PC-3 (cell line): ENCODE data around the gene CD160. TPM values are rescaled to one million over a fixed set of nuclear protein-coding genes. Genes with fewer than 3 reads are reported as not detected.

Experiments
- ATAC-seq: fragments of 200-7000 bp; cut with Tn5 transposase; 2 replicates; pipeline ENCODE4 v1.9.1; 2020; ENCODE audit warnings: mild to moderate bottlenecking, moderate library complexity
- BruUV-seq: library from RNA; stranded (reverse); fragments of 400-500 nt; replicated peaks from 2 replicates; lab custom pipeline; 2021; lab: Mats Ljungman, UMichigan
- CTCF ChIA-PET: fragments of 300-600 bp; sonication (Branson Sonifier 250); formaldehyde crosslinking; loops from one replicate; lab custom pipeline; 2022; ENCODE audit warnings: antibody characterized with exemption; lab: Charles Lee
- POLR2A ChIA-PET: fragments of 300-600 bp; sonication (Branson Sonifier 250); formaldehyde crosslinking; loops from one replicate; lab custom pipeline; 2022; ENCODE audit warnings: antibody characterized with exemption; ENCODE audit not compliant: unreplicated experiment; lab: Charles Lee
- DNase-seq: peaks from one replicate; pipeline ENCODE4 v3.0.0-alpha.2; 2015
- H2AFZ ChIP-seq: fragments of 300-600 bp; sonication (generic); 2 replicates; pipeline ENCODE4 v1.6.0; 2016; ENCODE audit warnings: antibody characterized with exemption, low read length
- H3F3A ChIP-seq: fragments of 300-600 bp; sonication (generic); one replicate; pipeline ENCODE4 v1.6.0; 2017; ENCODE audit warnings: antibody characterized with exemption, low read length, control low read depth, mild to moderate bottlenecking; ENCODE audit not compliant: unreplicated experiment
- H3K27ac ChIP-seq: fragments of 300-600 bp; sonication (generic); 2 replicates; pipeline ENCODE4 v1.5.1; 2016; ENCODE audit warnings: mild to moderate bottlenecking, low read length
- H3K27me3 ChIP-seq: fragments of 300-600 bp; sonication (generic); 2 replicates; pipeline ENCODE4 v1.6.1; 2016; ENCODE audit warnings: low read length, mixed read lengths
- H3K36me3 ChIP-seq: fragments of 300-600 bp; sonication (generic); 2 replicates; pipeline ENCODE4 v1.6.1; 2016; ENCODE audit warnings: low read depth, mixed run types, low read length, mixed read lengths
- H3K4me1 ChIP-seq: fragments of 300-600 bp; sonication (generic); 2 replicates; pipeline ENCODE4 v1.5.1; 2016; ENCODE audit warnings: low read length; ENCODE audit not compliant: insufficient read depth
- H3K4me2 ChIP-seq: fragments of 300-600 bp; sonication (generic); 2 replicates; pipeline ENCODE4 v1.6.0; 2016; ENCODE audit warnings: low read length
- H3K4me3 ChIP-seq: fragments of 300-600 bp; sonication (generic); 2 replicates; pipeline ENCODE4 v1.5.1; 2016; ENCODE audit warnings: mild to moderate bottlenecking, low read length, mixed read lengths
- H3K79me2 ChIP-seq: fragments of 300-600 bp; sonication (generic); 2 replicates; pipeline ENCODE4 v1.6.1; 2017; ENCODE audit warnings: low read length, mixed read lengths
- H3K9ac ChIP-seq: fragments of 300-600 bp; sonication (generic); 2 replicates; pipeline ENCODE4 v1.6.0; 2016; ENCODE audit warnings: mild to moderate bottlenecking, low read length
- H3K9me2 ChIP-seq: fragments of 300-600 bp; sonication (generic); replicated peaks from 2 replicates; pipeline ENCODE4 v1.6.1; 2016; ENCODE audit warnings: mixed run types, low read length, mixed read lengths
- H3K9me3 ChIP-seq: fragments of 300-600 bp; sonication (generic); 2 replicates; pipeline ENCODE4 v1.6.1; 2016; ENCODE audit warnings: low read length, mixed read lengths
- H4K20me1 ChIP-seq: fragments of 300-600 bp; sonication (generic); 2 replicates; pipeline ENCODE4 v1.6.1; 2016; ENCODE audit warnings: low read length, mixed read lengths
- EZH2 ChIP-seq: fragments of 300-600 bp; sonication (generic); IDR thresholded peaks from one replicate; pipeline ENCODE4 v1.6.1; 2017; ENCODE audit warnings: antibody characterized with exemption, mild to moderate bottlenecking, low read length; ENCODE audit not compliant: unreplicated experiment
- EZH2phosphoT487 ChIP-seq: fragments of 300-600 bp; sonication (generic); IDR thresholded peaks from 2 replicates; pipeline ENCODE4 v1.6.1; 2018; ENCODE audit warnings: mild to moderate bottlenecking, antibody characterized with exemption, low read length, borderline replicate concordance
- intact Hi-C: fragments of 100-400 bp; cut with micrococcal nuclease; formaldehyde crosslinking; loops from 2 replicates; pipeline ENCODE4 v1.9.0; 2023
- total RNA-seq: library from RNA; depleted of rRNA; stranded (reverse); fragments of >200 nt; gene quantifications from 2 replicates; pipeline ENCODE4 v1.2.3, GENCODE V29; 2014
- TF ChIP-seq, protein P1 (sequence below): fragments of 300-600 bp; sonication (generic); conservative IDR thresholded peaks from 2 replicates; pipeline ENCODE4 v1.5.1; 2017; ENCODE audit warnings: antibody characterized with exemption, low read depth, mild to moderate bottlenecking, low read length

Gene CD160
- total RNA-seq, 1 experiment from 2014 or later = not detected

- Histone ChIP-seq H3K4me2 (peak overlapping the region; percentile 60; the same call in 1 of the 2 replicates), H3K9ac (no peak overlapping the region), H3K27me3 (no peaks in the 10 kb centered on the region), H4K20me1 (no peaks in the 10 kb centered on the region), H3K36me3 (no peaks in the 10 kb centered on the region), H3K27ac (peak overlapping the region; percentile 80; the same call in 1 of the 2 replicates), H3K79me2 (no peaks in the 10 kb centered on the region), H2AFZ (no peak overlapping the region), H3K9me2 (no peaks in the 10 kb centered on the region), H3K4me1 (peaks cover 31% of the 10 kb centered on the region), H3K4me3 (no peak overlapping the region), H3F3A (no peaks in the 10 kb centered on the region), H3K9me3 (no peaks in the 10 kb centered on the region)
- intact Hi-C loops = no loop called here
- ChIA-PET POLR2A (no interaction called here), CTCF (no interaction called here)
- DNase-seq (no peak), ATAC-seq (no peak)
- BruUV-seq = no TSS peak
- TF ChIP-seq, protein P1, sequence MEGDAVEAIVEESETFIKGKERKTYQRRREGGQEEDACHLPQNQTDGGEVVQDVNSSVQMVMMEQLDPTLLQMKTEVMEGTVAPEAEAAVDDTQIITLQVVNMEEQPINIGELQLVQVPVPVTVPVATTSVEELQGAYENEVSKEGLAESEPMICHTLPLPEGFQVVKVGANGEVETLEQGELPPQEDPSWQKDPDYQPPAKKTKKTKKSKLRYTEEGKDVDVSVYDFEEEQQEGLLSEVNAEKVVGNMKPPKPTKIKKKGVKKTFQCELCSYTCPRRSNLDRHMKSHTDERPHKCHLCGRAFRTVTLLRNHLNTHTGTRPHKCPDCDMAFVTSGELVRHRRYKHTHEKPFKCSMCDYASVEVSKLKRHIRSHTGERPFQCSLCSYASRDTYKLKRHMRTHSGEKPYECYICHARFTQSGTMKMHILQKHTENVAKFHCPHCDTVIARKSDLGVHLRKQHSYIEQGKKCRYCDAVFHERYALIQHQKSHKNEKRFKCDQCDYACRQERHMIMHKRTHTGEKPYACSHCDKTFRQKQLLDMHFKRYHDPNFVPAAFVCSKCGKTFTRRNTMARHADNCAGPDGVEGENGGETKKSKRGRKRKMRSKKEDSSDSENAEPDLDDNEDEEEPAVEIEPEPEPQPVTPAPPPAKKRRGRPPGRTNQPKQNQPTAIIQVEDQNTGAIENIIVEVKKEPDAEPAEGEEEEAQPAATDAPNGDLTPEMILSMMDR = no peak
- TF ChIP-seq EZH2 (no peak), EZH2phosphoT487 (no peak)
Measured at GRCh38 chr1:145708063-145708462, 11.2 kb upstream of the CD160 start.

- H3F3A ChIP-seq = no peaks in the 10 kb centered on the region
Measured at GRCh38 chr1:145710291-145711027, 8.8 kb upstream of the CD160 start.

More at GRCh38 chr1:145710291-145711027, 8.8 kb upstream of the CD160 start:
- Histone ChIP-seq H3K4me2 (no peak overlapping the region), H3K27ac (no peak overlapping the region), H3K79me2 (no peaks in the 10 kb centered on the region), H3K9ac (no peak overlapping the region), H3K36me3 (no peaks in the 10 kb centered on the region), H2AFZ (no peak overlapping the region), H3K9me2 (no peaks in the 10 kb centered on the region), H3K27me3 (no peaks in the 10 kb centered on the region), H3K4me3 (no peak overlapping the region), H3K4me1 (peaks cover 28% of the 10 kb centered on the region), H3K9me3 (no peaks in the 10 kb centered on the region), H4K20me1 (no peaks in the 10 kb centered on the region)
- no peak for TF ChIP-seq EZH2
- TF ChIP-seq, protein P1 = no peak
- TF ChIP-seq EZH2phosphoT487 = no peak
- BruUV-seq = no TSS peak
- DNase-seq (no peak), ATAC-seq (no peak)
- ChIA-PET POLR2A (no interaction called here), CTCF (no interaction called here)
- intact Hi-C loops = no loop called here
